GM10266 (cell line): ENCODE results near the gene ADK.

Experiments
- DNase-seq: peaks from one replicate; pipeline ENCODE4 v3.0.0; 2012; ENCODE audit errors: extremely low spot score
- CTCF ChIP-seq: IDR thresholded peaks from 2 replicates; pipeline ENCODE4 v1.5.1; 2012; ENCODE audit warnings: mild to moderate bottlenecking, low read depth; ENCODE audit not compliant: control insufficient read depth, insufficient read depth; ENCODE audit errors: missing control alignments

Gene ADK

GRCh38 chr10:74361678-74362077 lies 210.7 kb downstream of the ADK start:
- no peak for TF ChIP-seq CTCF
- DNase-seq, result no peak

DNA sequence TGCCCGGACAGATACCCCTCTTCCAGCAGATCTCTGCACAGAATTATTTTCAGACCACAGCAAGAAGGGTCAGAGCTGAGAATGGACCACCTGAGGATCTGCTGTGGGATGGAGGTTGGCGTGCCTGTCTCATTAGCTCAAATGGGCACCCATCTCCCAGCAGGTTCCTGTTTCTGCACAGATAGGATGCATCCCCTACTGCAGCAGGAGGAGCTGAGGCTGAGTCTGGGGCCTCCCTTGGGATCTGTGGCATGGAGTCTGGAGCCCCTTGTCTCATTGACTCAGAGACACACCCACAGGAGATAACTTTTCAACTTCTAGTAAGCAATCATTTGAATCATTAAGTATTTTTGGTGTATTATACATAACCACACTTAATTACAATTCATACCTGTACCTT lies 212.7 kb downstream of the ADK start:
- TF ChIP-seq CTCF, result no peak
- no peak for DNase-seq

GRCh38 chr10:74365109-74365508 lies 214.1 kb downstream of the ADK start:
- TF ChIP-seq CTCF, result no peak
- DNase-seq, result no peak

- TF ChIP-seq CTCF, result no peak
- DNase-seq, result no peak
Measured at GRCh38 chr10:74371696-74372095, 220.7 kb downstream of the ADK start.

DNA sequence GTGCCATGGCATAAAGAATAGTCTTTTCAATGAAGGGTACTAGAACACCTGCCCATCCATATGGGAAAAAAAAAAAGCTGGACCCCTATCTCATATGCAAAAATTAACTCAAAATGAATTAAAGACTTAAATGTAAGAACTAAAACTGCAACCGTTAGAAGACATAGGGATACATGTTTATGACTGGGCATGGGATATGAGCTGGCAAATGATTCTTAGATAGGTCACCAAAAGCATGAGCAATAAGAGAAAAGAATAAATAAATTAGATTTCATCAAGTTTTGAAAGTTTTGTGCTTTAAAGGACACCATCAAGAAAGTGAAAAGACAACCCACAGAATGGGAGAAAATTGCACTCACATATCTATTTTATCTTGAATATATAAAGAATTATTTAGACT lies 222.0 kb downstream of the ADK start:
- no peak for TF ChIP-seq CTCF
- no peak for DNase-seq

DNA sequence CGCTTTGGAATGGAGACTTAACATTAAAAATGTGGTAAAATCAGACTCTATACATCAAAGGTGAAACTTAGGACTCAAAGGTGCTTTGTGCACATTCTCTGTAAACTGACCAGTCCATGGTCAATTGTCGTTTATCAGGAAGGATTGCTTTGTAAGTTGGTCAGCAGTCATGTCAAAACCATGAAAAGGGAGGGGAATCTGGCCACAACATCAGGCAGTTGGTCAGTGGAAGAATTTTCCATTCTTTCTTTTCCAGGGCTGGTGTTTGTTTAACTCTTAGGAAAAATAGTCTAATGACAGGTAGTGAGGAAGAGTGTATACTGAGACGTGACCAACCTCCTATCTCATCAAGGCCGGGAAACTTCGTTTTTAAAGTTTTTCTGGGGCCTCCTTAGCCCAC lies 226.5 kb downstream of the ADK start:
- DNase-seq, result no peak
- TF ChIP-seq CTCF, result no peak

DNA sequence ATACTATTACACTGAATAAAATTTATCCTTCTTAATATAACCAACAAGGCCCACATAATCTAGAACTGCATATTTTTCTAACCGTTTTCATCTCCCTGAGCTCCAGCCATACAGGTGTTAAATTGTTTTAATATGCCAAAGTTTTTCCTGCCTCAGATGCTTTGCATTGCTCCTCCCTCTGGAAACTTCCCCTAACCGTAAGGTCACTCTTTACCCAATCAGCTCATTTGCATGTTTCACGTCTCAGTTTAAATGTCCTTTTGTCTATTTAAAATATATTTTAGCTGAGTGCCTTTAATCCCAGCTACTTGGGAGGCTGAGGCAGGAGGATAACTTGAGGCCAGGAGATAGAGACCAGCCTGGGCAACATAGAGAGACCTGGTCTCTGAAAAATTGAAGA lies 228.5 kb downstream of the ADK start:
- TF ChIP-seq CTCF, result no peak
- no peak for DNase-seq

DNA sequence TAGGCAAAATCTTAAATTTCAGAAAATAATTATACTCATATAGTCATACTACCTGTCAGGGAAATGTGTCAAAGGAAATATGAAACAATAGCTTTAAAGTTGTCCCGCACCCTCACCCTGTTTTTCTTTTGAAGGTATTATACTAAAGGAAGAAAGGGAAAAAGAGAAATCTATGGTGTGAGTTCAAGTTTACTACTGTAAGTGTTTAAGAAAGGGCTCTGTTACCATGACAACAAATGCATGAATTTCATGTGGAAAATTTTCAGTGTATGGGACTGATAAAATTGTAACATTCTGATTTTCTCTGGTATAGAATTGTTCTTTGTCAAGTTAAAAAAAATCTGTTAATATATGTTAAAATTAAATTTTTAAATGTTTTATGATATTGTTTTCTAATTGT lies 229.8 kb downstream of the ADK start:
- DNase-seq, result no peak
- TF ChIP-seq CTCF, result no peak
